ENCODE measurements around the gene CHAD. TPM values are rescaled to one million over a fixed set of nuclear protein-coding genes. Genes with fewer than 3 reads are reported as not detected.

Gene CHAD
- not detected for total RNA-seq

GRCh38 chr17:50468304-50469207, at the start of gene CHAD:
Gene CHAD (minus strand): TSS chr17:50468880. CDS start chr17:50468813, 67 bp downstream.
- no peak for TF ChIP-seq CTCF (IDR thresholded peaks at IDR 0.05; ENCODE audit: low read depth)

GRCh38 chr17:50517504-50518383, 49.1 kb upstream of the CHAD start:
- no peak for TF ChIP-seq CTCF (IDR thresholded peaks at IDR 0.05; ENCODE audit: low read depth)

GRCh38 chr17:50517011-50517410, 48.3 kb upstream of the CHAD start:
- TF ChIP-seq CTCF (IDR thresholded peaks at IDR 0.05; ENCODE audit: low read depth): no peak

GRCh38 chr17:50514936-50515702, 46.4 kb upstream of the CHAD start:
- no peak for TF ChIP-seq CTCF (IDR thresholded peaks at IDR 0.05; ENCODE audit: low read depth)

- TF ChIP-seq CTCF (IDR thresholded peaks at IDR 0.05; ENCODE audit: low read depth): no peak
Observed at GRCh38 chr17:50514388-50514787, 45.7 kb upstream of the CHAD start.

- no peak for TF ChIP-seq CTCF (IDR thresholded peaks at IDR 0.05; ENCODE audit: low read depth)
Observed at GRCh38 chr17:50513495-50513894, 44.8 kb upstream of the CHAD start.
